AG04449 (cell line): ENCODE results near the gene CMIP.

Experiments used
- CTCF ChIA-PET: fragments of 350-600 bp; formaldehyde crosslinking; extraction: SDS; loops from one replicate; lab custom pipeline; 2021; ENCODE audit warnings: antibody characterized with exemption; lab: Yijun Ruan, JAX
- POLR2A ChIA-PET: fragments of 400-600, 350-600 bp; formaldehyde crosslinking; extraction: SDS; loops from one replicate; lab custom pipeline; 2020; ENCODE audit warnings: antibody characterized with exemption, inconsistent platforms; lab: Yijun Ruan, JAX
- DNase-seq: peaks from one replicate; pipeline ENCODE4 v3.0.0-alpha.2; 2010; ENCODE audit warnings: low read depth, low spot score
- H3K4me3 ChIP-seq: 2 replicates; pipeline ENCODE4 v1.5.1; 2011; ENCODE audit warnings: low read depth, mild to moderate bottlenecking, control low read depth, low read length
- CTCF ChIP-seq: IDR thresholded peaks from one replicate; pipeline ENCODE4 v1.5.1; 2011; ENCODE audit warnings: mild to moderate bottlenecking, moderate library complexity, low read length, control low read depth, inconsistent platforms; ENCODE audit not compliant: insufficient read depth; ENCODE audit errors: missing control alignments

Gene CMIP

GRCh38 chr16:81437865-81438264 is 6.7 kb upstream of the CMIP start:
- DNase-seq: no peak
- no peak overlapping the region for H3K4me3 ChIP-seq
- ChIA-PET POLR2A (no interaction called here), CTCF (no interaction called here)
- TF ChIP-seq CTCF: no peak

GRCh38 chr16:81440888-81441761 is 3.5 kb upstream of the CMIP start:
- DNase-seq: no peak
- no peak for TF ChIP-seq CTCF
- POLR2A ChIA-PET: no interaction called here
- no peak overlapping the region for H3K4me3 ChIP-seq
- CTCF ChIA-PET: interaction anchor here (0.7 kb wide), 2 partner anchors 13 to 16 kb away, joined by 3 read pairs; no protein-coding TSS in a partner anchor

- CTCF ChIA-PET: interaction anchor here (1.0 to 1.6 kb wide), 3 partner anchors 13 to 40 kb away, joined by 3 to 6 read pairs (median 5); no protein-coding TSS in a partner anchor
- no peak overlapping the region for H3K4me3 ChIP-seq
- POLR2A ChIA-PET: no interaction called here
- DNase-seq: no peak
- TF ChIP-seq CTCF: no peak
Observed at GRCh38 chr16:81442220-81442915, 2.2 kb upstream of the CMIP start.

- no peak for DNase-seq
- ChIA-PET POLR2A (no interaction called here), CTCF (interaction anchor here (1.0 to 1.6 kb wide), 3 partner anchors 14 to 40 kb away, joined by 3 to 6 read pairs (median 5); no protein-coding TSS in a partner anchor)
- no peak for TF ChIP-seq CTCF
- H3K4me3 ChIP-seq: no peak overlapping the region
Observed at GRCh38 chr16:81442916-81443687, 1.5 kb upstream of the CMIP start.

- DNase-seq: no peak
- ChIA-PET POLR2A (no interaction called here), CTCF (interaction anchor here (1.0 to 1.6 kb wide), 3 partner anchors 15 to 41 kb away, joined by 3 to 6 read pairs (median 5); no protein-coding TSS in a partner anchor)
- H3K4me3 ChIP-seq: peak overlapping the region; percentile 80
- no peak for TF ChIP-seq CTCF
Observed at GRCh38 chr16:81443688-81444447, 740 bp upstream of the CMIP start.
